K562 (cell line): ENCODE data around the gene PRKAR2B. TPM values are rescaled to one million over a fixed set of nuclear protein-coding genes. Genes with fewer than 3 reads are reported as not detected.
A peak's percentile ranks its signal among the peaks of the same experiment; 100 is the strongest.

Experiments used
- EWSR1 ChIP-seq: fragments of 450-650 bp; IDR thresholded peaks from 2 replicates; pipeline ENCODE4 v1.6.1; 2018; ENCODE audit warnings: borderline replicate concordance, mild to moderate bottlenecking, low read depth, moderate library complexity; ENCODE audit not compliant: partially characterized antibody
- HOMEZ ChIP-seq: fragments of 250-450 bp; sonication (Bioruptor Pico); IDR thresholded peaks from 2 replicates; pipeline ENCODE4 v1.4.0; 2020; ENCODE audit warnings: mild to moderate bottlenecking, moderate library complexity
- MEF2A ChIP-seq: IDR thresholded peaks from 2 replicates; pipeline ENCODE4 v1.6.1; 2011; ENCODE audit warnings: low read depth, mild to moderate bottlenecking, low read length, moderate library complexity; ENCODE audit not compliant: control insufficient read depth
- MTF1 ChIP-seq: fragments of 250-450 bp; sonication (Bioruptor Pico); IDR thresholded peaks from 2 replicates; pipeline ENCODE4 v1.9.0; 2021; ENCODE audit warnings: moderate library complexity, mild to moderate bottlenecking, inconsistent platforms, borderline replicate concordance
- MYC ChIP-seq, 2 experiments: fragments of 250-450 bp in 1 of 2; sonication (Bioruptor Pico) in 1 of 2; IDR thresholded peaks; 2 replicates each; pipeline versions ENCODE4 v1.5.1 to v1.6.1; 2012 to 2021; ENCODE audit warnings: low read depth in 2 of 2, borderline replicate concordance in 1 of 2, improper control_type of control experiment in 1 of 2, low read length in 1 of 2, mild to moderate bottlenecking in 1 of 2, moderate library complexity in 1 of 2
- ZBTB43 ChIP-seq: sonication (generic); formaldehyde crosslinking; IDR thresholded peaks from 2 replicates; pipeline ENCODE4 v1.8.0; 2023; ENCODE audit warnings: mild to moderate bottlenecking, missing genetic modification reagents
- ZMIZ1 ChIP-seq, 2 experiments: fragments of 150-350 bp in 1 of 2; IDR thresholded peaks; 2 replicates each; pipeline ENCODE4 v1.6.1; 2012 to 2016; ENCODE audit warnings: low read depth in 2 of 2, low read length in 2 of 2, mild to moderate bottlenecking in 1 of 2, moderate library complexity in 1 of 2
- ZNF140 ChIP-seq: fragments of 250-450 bp; sonication (Bioruptor Pico); IDR thresholded peaks from 2 replicates; pipeline ENCODE4 v1.8.0; 2021; ENCODE audit warnings: moderate library complexity, mild to moderate bottlenecking, inconsistent platforms
- ZNF408 ChIP-seq: fragments of 250-450 bp; sonication (Bioruptor Pico); IDR thresholded peaks from 2 replicates; pipeline ENCODE4 v1.4.0; 2020; ENCODE audit warnings: low read depth, mild to moderate bottlenecking, moderate library complexity
- polyA plus RNA-seq, 8 experiments: library from polyadenylated mRNA; depleted of rRNA in 4 of 8; stranded (reverse) in 5 of 8; unstranded in 3 of 8; fragments of >200 nt; fragmentation: Nextera tagmentation in 2 of 8; fragmentation: Illumina TruSeq in 1 of 8; extraction: Ambion mirVana in 2 of 8; extraction: Trizol in 1 of 8; gene quantifications; 2 replicates each; pipeline versions ENCODE4 v1.2.1 to v1.2.3, GENCODE V29; 2011 to 2014; ENCODE audit warnings: inconsistent platforms in 1 of 8, missing spikeins in 1 of 8
- total RNA-seq, 7 experiments: library from RNA; depleted of rRNA in 6 of 7; stranded (reverse); fragments of >200 nt in 6 of 7; fragmentation: Illumina TruSeq in 2 of 7; extraction: Trizol in 2 of 7; gene quantifications; 2 replicates each; pipeline versions ENCODE4 v1.2.1 to v1.2.3, GENCODE V29; 2011 to 2021; ENCODE audit warnings: low replicate concordance in 1 of 7
- TF ChIP-seq, protein P1 (sequence below): fragments of 250-450 bp; sonication (Bioruptor Pico); IDR thresholded peaks from 2 replicates; pipeline ENCODE4 v1.8.0; 2022; ENCODE audit warnings: inconsistent platforms
- TF ChIP-seq, protein P2 (sequence below): fragments of 250-450 bp; sonication (Bioruptor Pico); IDR thresholded peaks from 2 replicates; pipeline ENCODE4 v1.5.1; 2021; ENCODE audit warnings: mild to moderate bottlenecking

Gene PRKAR2B
- total and polyA plus RNA-seq, 9 of the 15 experiments (the other 6 are each of a cell fraction or from before 2014, with no cell fraction given): 59.0 to 173 (median 129) TPM

GRCh38 chr7:107044347-107045194 lies at the start of gene PRKAR2B (continued):
- TF ChIP-seq HOMEZ (CRISPR knock-in tag) (0 out of 2 replicates have a peak, but pooled peaks have one; percentile 60), ZNF140 (CRISPR knock-in tag) (no peak), ZMIZ1 (IDR thresholded peaks at IDR 0.05; ENCODE audit: low read depth in 2 of 2, low read length in 2 of 2) (no peak; a peak in 1 of 4 replicates), EWSR1 (no peak), ZBTB43 (no peak), ZNF408 (CRISPR knock-in tag) (no peak), MTF1 (CRISPR knock-in tag) (no peak), MEF2A (no peak), MYC (IDR thresholded peaks at IDR 0.05; ENCODE audit: low read depth, low read length) (peak; percentile 69), MYC (CRISPR knock-in tag; IDR thresholded peaks at IDR 0.05; ENCODE audit: borderline replicate concordance, low read depth) (no peak)
- TF ChIP-seq, protein P1, sequence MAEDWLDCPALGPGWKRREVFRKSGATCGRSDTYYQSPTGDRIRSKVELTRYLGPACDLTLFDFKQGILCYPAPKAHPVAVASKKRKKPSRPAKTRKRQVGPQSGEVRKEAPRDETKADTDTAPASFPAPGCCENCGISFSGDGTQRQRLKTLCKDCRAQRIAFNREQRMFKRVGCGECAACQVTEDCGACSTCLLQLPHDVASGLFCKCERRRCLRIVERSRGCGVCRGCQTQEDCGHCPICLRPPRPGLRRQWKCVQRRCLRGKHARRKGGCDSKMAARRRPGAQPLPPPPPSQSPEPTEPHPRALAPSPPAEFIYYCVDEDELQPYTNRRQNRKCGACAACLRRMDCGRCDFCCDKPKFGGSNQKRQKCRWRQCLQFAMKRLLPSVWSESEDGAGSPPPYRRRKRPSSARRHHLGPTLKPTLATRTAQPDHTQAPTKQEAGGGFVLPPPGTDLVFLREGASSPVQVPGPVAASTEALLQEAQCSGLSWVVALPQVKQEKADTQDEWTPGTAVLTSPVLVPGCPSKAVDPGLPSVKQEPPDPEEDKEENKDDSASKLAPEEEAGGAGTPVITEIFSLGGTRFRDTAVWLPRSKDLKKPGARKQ (CRISPR knock-in tag): no peak
- TF ChIP-seq, protein P2, sequence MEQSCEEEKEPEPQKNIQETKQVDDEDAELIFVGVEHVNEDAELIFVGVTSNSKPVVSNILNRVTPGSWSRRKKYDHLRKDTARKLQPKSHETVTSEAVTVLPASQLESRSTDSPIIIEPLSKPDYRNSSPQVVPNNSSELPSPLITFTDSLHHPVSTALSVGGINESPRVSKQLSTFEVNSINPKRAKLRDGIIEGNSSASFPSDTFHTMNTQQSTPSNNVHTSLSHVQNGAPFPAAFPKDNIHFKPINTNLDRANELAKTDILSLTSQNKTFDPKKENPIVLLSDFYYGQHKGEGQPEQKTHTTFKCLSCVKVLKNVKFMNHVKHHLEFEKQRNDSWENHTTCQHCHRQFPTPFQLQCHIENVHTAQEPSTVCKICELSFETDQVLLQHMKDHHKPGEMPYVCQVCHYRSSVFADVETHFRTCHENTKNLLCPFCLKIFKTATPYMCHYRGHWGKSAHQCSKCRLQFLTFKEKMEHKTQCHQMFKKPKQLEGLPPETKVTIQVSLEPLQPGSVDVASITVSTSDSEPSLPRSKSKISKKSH: no peak
